K562 treated with DMSO at 1 percent for 12 hours (cell line): Measurements from ENCODE around the gene MEF2A. TPM values are rescaled to one million over a fixed set of nuclear protein-coding genes. Genes with fewer than 3 reads are reported as not detected.

ENCODE experiments used
- total RNA-seq: library from RNA; unstranded; fragments of 300-600 nt; gene quantifications from 2 replicates; pipeline ENCODE4 v1.2.3, GENCODE V29; 2022; ENCODE audit not compliant: insufficient read depth

Gene MEF2A
- 2.1 and 15.9 TPM in 2 replicates for total RNA-seq

GRCh38 chr15:99565299-99566156 lies at the start of gene MEF2A:
MEF2A (plus strand) TSS chr15:99565984; CDS start chr15:99633120, 67,136 bp downstream.

GRCh38 chr15:99733268-99734039 lies 167.7 kb downstream of the MEF2A start, which contains the start of gene LYSMD4:
LYSMD4 (minus strand) TSS chr15:99733437; CDS start chr15:99731999, 1,438 bp downstream.

Other genes starting within 250 kb of the MEF2A start
- 3.6 and 6.1 TPM in 2 replicates for gene LYSMD4, start 167.5 kb downstream of the MEF2A start, total RNA-seq